GM21529 (cell line): Measurements from ENCODE around the gene INSIG1.

Experiments
- ATAC-seq: cut with Tn5 transposase; IDR thresholded peaks from one replicate; pipeline ENCODE4 v1.9.1; 2021; ENCODE audit not compliant: unreplicated experiment

Gene INSIG1

GRCh38 chr7:155265961-155266360 is 31.7 kb upstream of the INSIG1 start:
- no peak for ATAC-seq

GRCh38 chr7:155266440-155266839 is 31.2 kb upstream of the INSIG1 start:
- no peak for ATAC-seq

- ATAC-seq = no peak
Measured at GRCh38 chr7:155267023-155267422, 30.7 kb upstream of the INSIG1 start.

DNA sequence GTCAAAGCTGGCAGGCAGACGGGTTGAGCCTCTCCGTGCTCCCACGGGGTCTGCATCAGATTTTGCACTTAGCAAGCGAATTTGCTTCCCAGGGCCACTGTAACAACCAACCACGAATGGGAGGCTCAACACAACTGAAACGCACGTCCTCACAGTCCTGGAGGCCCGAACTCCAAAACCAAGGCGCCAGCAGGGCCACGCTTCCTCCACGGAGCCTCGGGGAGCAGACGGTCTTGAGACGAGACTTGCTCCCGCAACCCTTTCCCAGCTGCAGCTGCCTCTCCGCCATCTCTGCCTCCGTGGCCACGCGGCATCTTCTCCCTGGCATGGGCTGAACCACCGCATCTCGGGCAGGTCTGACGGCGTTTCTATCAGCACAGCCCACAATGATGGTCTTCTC is 30.2 kb upstream of the INSIG1 start:
- no peak for ATAC-seq

DNA sequence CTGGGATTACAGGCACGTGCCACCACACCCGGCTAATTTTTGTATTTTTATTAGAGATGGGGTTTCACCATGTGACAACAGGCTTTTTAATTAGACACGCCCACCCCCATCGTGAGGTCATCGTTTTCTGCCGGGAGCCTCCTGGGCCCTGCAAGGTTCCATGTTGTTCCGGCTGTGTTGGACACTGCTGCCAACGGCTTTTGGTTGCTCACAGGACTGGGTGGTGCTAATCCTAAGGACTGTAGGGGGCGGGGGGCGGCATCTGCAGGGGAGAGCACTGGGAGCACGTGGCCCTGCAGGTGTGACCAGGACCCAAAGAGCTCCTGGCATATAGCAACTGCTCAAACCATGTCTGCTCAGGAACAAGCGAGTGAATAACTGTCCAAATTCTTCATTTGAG is 29.5 kb upstream of the INSIG1 start:
- ATAC-seq = no peak

DNA sequence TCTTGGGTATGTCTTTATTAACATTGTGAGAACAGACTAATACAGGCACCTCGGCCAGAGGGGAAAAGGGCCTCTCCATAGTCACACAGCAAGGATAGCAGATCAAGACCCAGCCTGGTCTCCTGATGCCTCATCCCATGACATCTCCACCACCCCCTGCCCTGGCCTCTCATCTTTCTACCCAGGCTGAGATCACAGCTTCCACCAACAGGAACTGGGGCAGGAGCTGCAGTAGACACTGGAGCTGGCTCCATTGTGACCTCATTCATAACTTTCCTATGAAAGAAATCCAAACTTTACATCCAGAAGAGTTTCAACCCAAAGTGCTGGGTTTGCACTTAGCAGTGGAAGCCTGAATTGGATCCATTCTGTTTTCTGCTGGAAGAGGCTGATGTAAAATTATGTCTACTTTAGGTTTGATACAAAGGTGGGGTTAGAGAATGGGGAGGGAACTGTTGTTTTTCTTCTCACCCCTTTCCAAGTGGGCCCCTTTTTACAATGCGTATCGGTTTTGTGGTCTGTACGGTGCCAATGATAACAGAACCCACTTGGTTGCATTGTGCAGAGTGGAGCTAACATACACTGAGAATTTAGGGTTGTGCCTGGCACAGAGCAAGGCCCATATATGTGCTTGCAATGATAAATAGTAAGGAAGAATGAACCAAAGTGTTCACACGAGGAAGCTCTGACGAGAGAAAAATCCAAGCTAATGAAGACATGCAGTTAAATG is 28.6 kb upstream of the INSIG1 start:
- ATAC-seq = no peak

- ATAC-seq = no peak
Measured at GRCh38 chr7:155269766-155270585, 27.7 kb upstream of the INSIG1 start.

DNA sequence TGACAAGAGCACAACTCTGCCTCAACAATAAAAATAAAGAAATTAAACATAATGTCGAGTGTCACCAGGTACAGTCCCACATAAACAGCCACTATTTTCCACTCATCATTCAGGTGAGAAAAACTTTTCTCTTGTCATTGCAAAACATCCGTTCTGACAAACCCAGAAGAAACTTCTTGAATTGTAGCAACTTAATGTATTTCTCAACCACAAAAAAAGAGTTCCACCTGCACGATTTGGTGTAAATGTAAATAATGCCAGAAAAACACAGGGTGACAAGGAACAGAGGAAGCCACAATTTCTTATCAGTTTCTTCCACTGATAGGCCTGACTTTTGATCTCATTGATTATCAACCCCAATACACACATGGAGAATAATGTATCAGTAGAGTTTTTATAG is 26.8 kb upstream of the INSIG1 start:
- no peak for ATAC-seq

- ATAC-seq = no peak
Measured at GRCh38 chr7:155274633-155275355, 22.9 kb upstream of the INSIG1 start.

DNA sequence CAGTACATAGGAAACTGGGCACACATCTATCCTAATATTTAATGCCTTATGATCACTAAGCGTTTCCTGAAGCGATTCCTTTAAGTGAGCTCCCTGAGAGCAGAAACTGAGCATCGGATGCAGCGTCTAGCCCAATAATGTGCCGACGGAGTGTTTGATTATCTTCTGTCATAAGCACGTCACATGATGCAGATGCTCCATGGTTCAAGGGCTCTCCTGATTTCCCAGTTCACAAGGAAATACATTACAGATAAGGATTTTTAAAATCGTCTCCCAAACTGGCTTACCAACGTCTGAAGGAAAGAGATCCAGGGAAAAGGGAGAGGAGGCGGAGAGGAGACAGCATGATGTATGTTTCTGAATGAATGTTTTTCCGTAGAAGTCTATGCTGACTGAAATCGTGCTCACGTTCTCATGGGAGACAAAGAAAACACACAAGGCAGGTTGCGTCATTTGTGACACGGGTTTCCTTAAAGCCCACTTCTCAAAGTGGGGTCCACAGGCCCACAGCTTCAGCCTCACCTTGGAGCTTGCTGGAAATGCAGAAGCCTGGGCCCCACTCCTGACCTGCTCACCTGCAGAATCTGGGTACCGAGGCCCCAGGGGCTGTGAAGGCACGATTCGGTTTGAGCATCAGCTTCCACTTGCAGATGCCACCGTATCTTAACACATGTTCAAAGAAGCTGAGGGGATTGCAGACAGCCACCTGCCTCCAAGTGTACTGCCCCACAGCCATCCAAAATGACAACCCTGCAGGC is 21.5 kb upstream of the INSIG1 start:
- ATAC-seq = no peak

GRCh38 chr7:155276800-155277375 is 20.8 kb upstream of the INSIG1 start:
- no peak for ATAC-seq

DNA sequence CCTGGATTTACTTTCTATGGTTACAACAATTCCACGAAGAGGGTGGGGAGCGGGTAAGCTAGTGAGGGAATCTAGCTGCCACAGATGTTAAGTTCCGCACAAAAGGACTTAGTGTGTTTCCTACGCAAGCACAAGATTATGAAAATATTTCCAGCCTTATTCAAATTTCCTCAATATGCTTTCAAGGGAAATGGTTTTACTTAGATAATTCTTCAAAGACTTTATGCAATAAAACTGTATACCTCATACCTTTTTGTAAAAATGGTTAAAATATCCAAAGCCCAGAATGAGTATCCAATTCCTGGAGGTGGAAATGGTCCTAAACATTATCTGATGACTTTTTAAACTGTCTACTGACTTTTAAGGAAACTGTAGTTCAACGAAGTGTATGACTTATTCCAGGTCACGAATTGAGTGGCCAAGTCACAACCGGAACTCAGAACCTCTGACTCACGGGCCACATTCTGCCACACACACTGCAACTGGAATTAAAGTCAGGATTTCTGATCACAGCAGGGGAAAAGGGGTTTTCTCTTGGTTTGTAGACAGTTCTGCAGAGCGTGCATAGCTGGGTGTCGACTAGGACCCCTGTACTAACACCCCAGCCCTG is 20.2 kb upstream of the INSIG1 start:
- no peak for ATAC-seq

GRCh38 chr7:155278921-155279320 is 18.8 kb upstream of the INSIG1 start:
- no peak for ATAC-seq

DNA sequence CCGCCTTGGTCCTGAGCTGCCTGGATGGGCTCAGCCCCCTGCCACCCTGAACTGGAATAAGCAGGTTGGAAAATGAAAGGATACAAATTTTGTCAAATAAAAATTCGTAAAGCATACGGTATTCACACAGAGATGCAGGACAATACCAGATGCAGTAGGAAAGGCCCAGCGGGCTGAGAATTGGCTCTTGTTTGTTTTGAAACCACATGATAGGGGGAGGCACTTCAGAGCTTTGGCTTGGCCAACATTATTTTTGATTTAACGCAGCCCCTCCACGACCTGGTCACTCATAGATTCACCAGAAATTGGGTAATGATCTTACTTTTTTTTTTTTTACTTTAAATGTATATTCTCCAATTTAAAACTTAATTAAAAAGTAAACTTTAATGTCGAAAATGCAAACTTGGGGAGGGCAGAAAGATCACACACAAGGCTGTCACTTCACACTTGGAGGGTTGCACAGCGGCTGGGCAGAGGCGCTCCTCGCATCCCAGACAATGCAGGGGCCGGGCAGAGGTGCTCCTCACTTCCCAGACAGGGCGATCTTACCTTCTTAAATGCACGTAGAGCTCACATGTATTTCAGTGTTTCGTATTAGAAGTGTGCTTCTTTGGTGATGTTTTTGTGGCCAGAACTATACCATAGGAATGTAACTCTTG is 17.8 kb upstream of the INSIG1 start:
- no peak for ATAC-seq

GRCh38 chr7:155280446-155281397 is 17.0 kb upstream of the INSIG1 start:
- ATAC-seq = no peak

GRCh38 chr7:155281398-155281969 is 16.2 kb upstream of the INSIG1 start:
- no peak for ATAC-seq

DNA sequence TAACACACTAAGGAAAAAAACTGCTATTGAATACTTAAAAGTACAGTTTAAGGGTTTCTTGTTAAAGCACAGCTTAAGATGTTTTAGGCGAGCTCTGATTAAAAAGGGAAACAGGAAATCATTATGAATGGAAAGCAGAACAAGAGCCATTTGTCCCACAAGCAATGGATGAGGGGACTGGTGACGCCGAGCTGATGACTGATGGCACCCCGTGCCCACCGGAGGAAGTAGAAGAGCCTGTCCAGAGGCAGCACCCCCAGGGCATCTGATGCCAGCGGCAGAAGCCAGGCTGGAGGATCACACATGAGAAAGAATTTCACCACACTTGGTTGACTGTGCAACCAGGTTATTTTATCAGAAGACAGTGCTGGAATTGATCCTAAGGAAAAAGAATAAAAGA is 15.0 kb upstream of the INSIG1 start:
- ATAC-seq = no peak

GRCh38 chr7:155283565-155284194 is 14.0 kb upstream of the INSIG1 start:
- peak; percentile 89 for ATAC-seq
